HEK293T (cell line): ENCODE results near the gene ALDH7A1.

Experiments used
- CTCF ChIA-PET: fragments of 350-600 bp; formaldehyde crosslinking; extraction: SDS; loops from one replicate; lab custom pipeline; 2021; ENCODE audit warnings: antibody characterized with exemption, inconsistent platforms; lab: Yijun Ruan, JAX
- POLR2A ChIA-PET: fragments of 350-600 bp; formaldehyde crosslinking; extraction: SDS; loops from one replicate; lab custom pipeline; 2020; ENCODE audit warnings: antibody characterized with exemption, inconsistent platforms; lab: Yijun Ruan, JAX
- DNase-seq: peaks from one replicate; pipeline ENCODE4 v3.0.0; 2012; ENCODE audit warnings: mixed read lengths; ENCODE audit errors: extremely low spot score
- ARNT ChIP-seq: fragments of 450-650 bp; IDR thresholded peaks from 2 replicates; pipeline ENCODE4 v1.6.1; 2017; ENCODE audit warnings: mild to moderate bottlenecking
- BHLHE40 ChIP-seq: fragments of 450-650 bp; IDR thresholded peaks from 2 replicates; pipeline ENCODE4 v1.6.1; 2016; ENCODE audit warnings: mild to moderate bottlenecking, moderate library complexity, borderline replicate concordance
- CTBP1 ChIP-seq: fragments of 450-650 bp; IDR thresholded peaks from 2 replicates; pipeline ENCODE4 v1.6.1; 2016; ENCODE audit warnings: borderline replicate concordance
- ELF4 ChIP-seq: fragments of 450-650 bp; IDR thresholded peaks from 2 replicates; pipeline ENCODE4 v1.6.1; 2017; ENCODE audit warnings: antibody characterized with exemption
- FOXA1 ChIP-seq: fragments of 450-650 bp; IDR thresholded peaks from 2 replicates; pipeline ENCODE4 v1.6.1; 2016; ENCODE audit warnings: mild to moderate bottlenecking
- FOXK2 ChIP-seq: fragments of 450-650 bp; IDR thresholded peaks from 2 replicates; pipeline ENCODE4 v1.6.1; 2016; ENCODE audit warnings: mild to moderate bottlenecking
- FOXM1 ChIP-seq: fragments of 450-650 bp; IDR thresholded peaks from 2 replicates; pipeline ENCODE4 v1.6.1; 2017; ENCODE audit warnings: mild to moderate bottlenecking, borderline replicate concordance
- HDGF ChIP-seq: fragments of 450-650 bp; IDR thresholded peaks from 2 replicates; pipeline ENCODE4 v1.6.1; 2017; ENCODE audit warnings: antibody characterized with exemption, borderline replicate concordance
- L3MBTL2 ChIP-seq: fragments of 450-650 bp; conservative IDR thresholded peaks from 2 replicates; pipeline ENCODE4 v1.6.1; 2016; ENCODE audit warnings: mild to moderate bottlenecking
- LEF1 ChIP-seq: fragments of 450-650 bp; IDR thresholded peaks from 2 replicates; pipeline ENCODE4 v1.6.1; 2017; ENCODE audit warnings: mild to moderate bottlenecking, borderline replicate concordance
- NFRKB ChIP-seq: fragments of 450-650 bp; IDR thresholded peaks from 2 replicates; pipeline ENCODE4 v1.6.1; 2016; ENCODE audit warnings: mild to moderate bottlenecking, moderate library complexity
- SP1 ChIP-seq: fragments of 450-650 bp; IDR thresholded peaks from 2 replicates; pipeline ENCODE4 v1.6.1; 2017
- SUZ12 ChIP-seq: fragments of 450-650 bp; IDR thresholded peaks from 2 replicates; pipeline ENCODE4 v1.6.1; 2016; ENCODE audit warnings: mild to moderate bottlenecking
- TARDBP ChIP-seq: fragments of 450-650 bp; IDR thresholded peaks from 2 replicates; pipeline ENCODE4 v1.6.1; 2016
- ZNF384 ChIP-seq: fragments of 450-650 bp; IDR thresholded peaks from 2 replicates; pipeline ENCODE4 v1.6.1; 2016
- TF ChIP-seq, protein P1 (sequence below): fragments of 450-650 bp; IDR thresholded peaks from 2 replicates; pipeline ENCODE4 v1.6.1; 2016

The ALDH7A1 gene

DNA sequence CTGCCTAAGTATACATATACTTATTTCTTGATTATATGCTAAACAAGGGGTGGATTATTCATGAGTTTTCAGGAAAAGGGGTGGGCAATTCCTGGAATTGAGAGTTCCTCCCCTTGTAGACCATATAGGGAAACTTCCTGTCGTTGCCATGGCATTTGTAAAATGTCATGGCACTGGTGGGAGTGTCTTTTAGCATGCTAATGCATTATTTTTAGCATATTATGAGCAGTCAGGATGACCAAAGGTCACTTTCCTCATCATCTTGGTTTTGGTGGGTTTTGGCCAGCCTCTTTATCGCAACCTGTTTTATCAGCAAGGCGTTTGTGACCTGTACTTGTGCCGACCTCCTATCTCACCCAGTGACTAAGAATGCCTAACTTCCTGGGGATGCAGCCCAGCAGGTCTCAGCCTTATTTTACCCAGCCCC, 80.9 kb downstream of the ALDH7A1 start:
- POLR2A ChIA-PET: no interaction called here

DNA sequence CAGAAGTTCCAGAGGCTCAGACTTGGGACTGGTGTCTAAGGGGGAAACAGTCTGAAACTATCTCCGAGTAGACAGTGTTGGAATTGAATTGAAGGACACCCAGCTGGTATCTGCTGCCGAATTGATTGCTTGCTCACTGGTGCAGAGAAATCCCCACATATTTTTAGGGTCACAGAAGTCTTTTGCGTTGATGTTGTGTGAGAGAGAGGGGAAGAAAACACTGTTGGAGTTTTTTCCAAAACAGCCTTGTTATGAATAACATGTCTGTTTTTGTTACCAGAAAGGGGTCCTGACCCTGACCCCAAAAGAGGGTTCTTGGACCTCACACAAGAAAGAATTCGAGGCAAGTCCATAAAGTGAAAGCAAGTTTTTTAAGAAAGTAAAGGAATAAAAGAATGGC, 81.3 kb downstream of the ALDH7A1 start:
- TF ChIP-seq CTBP1 (no peak), TARDBP (no peak), L3MBTL2 (no peak), NFRKB (no peak), ELF4 (no peak), FOXK2 (no peak), SUZ12 (no peak), HDGF (no peak), ARNT (no peak), ZNF384 (no peak), FOXM1 (no peak), BHLHE40 (no peak), LEF1 (no peak), SP1 (no peak), FOXA1 (no peak)
- TF ChIP-seq, protein P1, sequence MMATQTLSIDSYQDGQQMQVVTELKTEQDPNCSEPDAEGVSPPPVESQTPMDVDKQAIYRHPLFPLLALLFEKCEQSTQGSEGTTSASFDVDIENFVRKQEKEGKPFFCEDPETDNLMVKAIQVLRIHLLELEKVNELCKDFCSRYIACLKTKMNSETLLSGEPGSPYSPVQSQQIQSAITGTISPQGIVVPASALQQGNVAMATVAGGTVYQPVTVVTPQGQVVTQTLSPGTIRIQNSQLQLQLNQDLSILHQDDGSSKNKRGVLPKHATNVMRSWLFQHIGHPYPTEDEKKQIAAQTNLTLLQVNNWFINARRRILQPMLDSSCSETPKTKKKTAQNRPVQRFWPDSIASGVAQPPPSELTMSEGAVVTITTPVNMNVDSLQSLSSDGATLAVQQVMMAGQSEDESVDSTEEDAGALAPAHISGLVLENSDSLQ: no peak
- CTCF ChIA-PET: no interaction called here
- POLR2A ChIA-PET: no interaction called here
- DNase-seq: no peak

More for the DNA sequence above, 80.9 kb downstream of the ALDH7A1 start:
- CTCF ChIA-PET: no interaction called here
- DNase-seq: no peak
- TF ChIP-seq FOXM1 (no peak), ELF4 (no peak), ZNF384 (no peak), ARNT (no peak), SP1 (no peak), CTBP1 (no peak), L3MBTL2 (no peak), TARDBP (no peak), HDGF (no peak), FOXK2 (no peak)
- TF ChIP-seq, protein P1: no peak

DNA sequence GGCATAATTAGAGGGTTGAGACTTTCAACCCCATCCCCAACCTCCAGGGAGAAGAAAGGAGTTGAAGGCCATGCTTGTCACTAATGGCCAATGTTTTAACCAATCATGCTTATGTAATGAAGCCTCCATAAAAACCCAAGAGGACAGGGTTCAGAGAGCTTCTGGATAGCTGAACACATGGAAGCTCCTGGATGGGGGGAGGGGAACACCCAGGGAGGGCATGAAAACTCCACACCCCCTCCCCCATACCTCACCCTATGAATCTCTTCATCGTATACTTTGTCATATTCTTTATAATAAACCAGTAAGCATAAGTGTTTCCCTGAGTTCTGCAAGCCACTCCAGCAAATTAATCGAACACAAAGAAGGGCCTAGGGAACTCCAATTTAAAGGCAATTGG, 81.7 kb downstream of the ALDH7A1 start:
- no peak for DNase-seq
- no peak for TF ChIP-seq FOXA1
- no peak for TF ChIP-seq HDGF
- no peak for TF ChIP-seq NFRKB
- no peak for TF ChIP-seq LEF1
- TF ChIP-seq SUZ12: no peak
- no peak for TF ChIP-seq BHLHE40
- no peak for TF ChIP-seq SP1
- TF ChIP-seq CTBP1: no peak
- TF ChIP-seq L3MBTL2: no peak
- TF ChIP-seq, protein P1: no peak
- TF ChIP-seq ARNT: no peak
- no peak for TF ChIP-seq FOXM1
- CTCF ChIA-PET: interaction anchor here (2.2 kb wide), 1 partner anchor 13 kb away, joined by 14 read pairs; no protein-coding TSS in a partner anchor
- POLR2A ChIA-PET: no interaction called here

DNA sequence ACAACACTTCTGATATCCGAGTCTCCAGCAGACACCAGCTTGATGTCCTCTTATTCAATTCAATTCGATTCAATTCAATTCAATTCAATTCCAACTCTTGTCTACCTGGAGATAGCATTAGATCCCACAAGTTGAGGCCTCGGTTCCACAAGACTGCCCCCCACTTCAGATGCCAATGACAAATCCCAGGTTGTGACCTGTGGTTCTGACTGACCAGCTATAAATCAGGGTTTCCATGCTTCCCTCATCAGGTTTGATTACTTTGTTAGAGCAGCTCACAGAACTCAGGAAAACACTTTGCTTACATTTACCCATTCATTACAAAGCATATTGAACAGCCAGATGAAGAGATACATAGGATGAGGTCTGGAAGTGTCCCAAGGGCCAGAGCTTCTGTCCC, 82.6 kb downstream of the ALDH7A1 start:
- no peak for DNase-seq
- TF ChIP-seq BHLHE40 (no peak), FOXA1 (no peak), HDGF (no peak), FOXM1 (no peak), NFRKB (no peak), FOXK2 (no peak), LEF1 (no peak), L3MBTL2 (no peak), ZNF384 (no peak), ARNT (no peak), CTBP1 (no peak), ELF4 (no peak), TARDBP (no peak), SP1 (no peak), SUZ12 (no peak)
- TF ChIP-seq, protein P1: no peak
- ChIA-PET CTCF (interaction anchor here (2.2 kb wide), 1 partner anchor 12 kb away, joined by 14 read pairs; no protein-coding TSS in a partner anchor), POLR2A (no interaction called here)

DNA sequence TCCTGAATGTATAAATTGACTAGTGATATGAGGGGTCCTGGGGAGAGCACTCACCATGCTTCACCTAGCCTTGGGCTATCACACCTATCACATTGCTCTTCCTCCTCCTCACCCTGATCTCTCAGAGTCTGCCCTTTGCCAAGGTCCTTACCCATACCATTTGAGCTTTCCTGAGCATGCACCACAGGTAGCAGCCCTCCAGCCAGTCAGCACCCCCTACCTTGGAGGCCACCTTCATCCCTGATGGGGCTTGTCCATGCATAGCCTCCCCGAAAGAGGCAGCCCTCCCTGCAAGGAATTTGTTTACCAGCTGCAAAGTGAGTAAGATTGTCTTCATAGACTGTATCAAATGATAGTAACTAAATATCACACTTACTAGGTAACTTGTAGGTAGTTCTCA, 83.1 kb downstream of the ALDH7A1 start:
- CTCF ChIA-PET: interaction anchor here (2.2 kb wide), 1 partner anchor 12 kb away, joined by 14 read pairs; no protein-coding TSS in a partner anchor
- POLR2A ChIA-PET: no interaction called here
- DNase-seq: no peak
- TF ChIP-seq ARNT (no peak), SUZ12 (no peak), FOXA1 (no peak), NFRKB (no peak), BHLHE40 (no peak)
